NT2/D1 (cell line): ENCODE data around the gene PPM1A.

Experiments used
- DNase-seq: peaks from one replicate; pipeline ENCODE4 v3.0.0-alpha.2; 2011; ENCODE audit warnings: low read depth, low spot score
- H3K27me3 ChIP-seq: 2 replicates; pipeline ENCODE4 v1.6.0; 2011; ENCODE audit warnings: mild to moderate bottlenecking; ENCODE audit not compliant: insufficient read length, insufficient read depth
- H3K36me3 ChIP-seq: 2 replicates; pipeline ENCODE4 v1.6.1; 2011; ENCODE audit warnings: mild to moderate bottlenecking, low read length, mixed read lengths; ENCODE audit not compliant: insufficient read depth, insufficient read length
- H3K4me1 ChIP-seq: 2 replicates; pipeline ENCODE4 v1.5.1; 2011; ENCODE audit not compliant: insufficient read depth, insufficient read length
- H3K4me3 ChIP-seq: 2 replicates; pipeline ENCODE4 v1.5.1; 2011; ENCODE audit warnings: low read depth; ENCODE audit not compliant: insufficient read length
- H3K9ac ChIP-seq: 2 replicates; pipeline ENCODE4 v1.6.0; 2011; ENCODE audit warnings: low read depth; ENCODE audit not compliant: insufficient read length
- H3K9me3 ChIP-seq: 2 replicates; pipeline ENCODE4 v1.5.1; 2011; ENCODE audit warnings: mild to moderate bottlenecking, low read length; ENCODE audit not compliant: insufficient read depth
- SUZ12 ChIP-seq: IDR thresholded peaks from 2 replicates; pipeline ENCODE4 v1.6.1; 2011; ENCODE audit not compliant: insufficient read length, insufficient read depth; ENCODE audit errors: extremely low read depth
- YY1 ChIP-seq: IDR thresholded peaks from 2 replicates; pipeline ENCODE4 v1.6.1; 2011; ENCODE audit not compliant: insufficient read length, insufficient read depth
- ZNF274 ChIP-seq: IDR thresholded peaks from 2 replicates; pipeline ENCODE4 v1.6.1; 2011; ENCODE audit warnings: mild to moderate bottlenecking, low read depth, low read length

The PPM1A gene

DNA sequence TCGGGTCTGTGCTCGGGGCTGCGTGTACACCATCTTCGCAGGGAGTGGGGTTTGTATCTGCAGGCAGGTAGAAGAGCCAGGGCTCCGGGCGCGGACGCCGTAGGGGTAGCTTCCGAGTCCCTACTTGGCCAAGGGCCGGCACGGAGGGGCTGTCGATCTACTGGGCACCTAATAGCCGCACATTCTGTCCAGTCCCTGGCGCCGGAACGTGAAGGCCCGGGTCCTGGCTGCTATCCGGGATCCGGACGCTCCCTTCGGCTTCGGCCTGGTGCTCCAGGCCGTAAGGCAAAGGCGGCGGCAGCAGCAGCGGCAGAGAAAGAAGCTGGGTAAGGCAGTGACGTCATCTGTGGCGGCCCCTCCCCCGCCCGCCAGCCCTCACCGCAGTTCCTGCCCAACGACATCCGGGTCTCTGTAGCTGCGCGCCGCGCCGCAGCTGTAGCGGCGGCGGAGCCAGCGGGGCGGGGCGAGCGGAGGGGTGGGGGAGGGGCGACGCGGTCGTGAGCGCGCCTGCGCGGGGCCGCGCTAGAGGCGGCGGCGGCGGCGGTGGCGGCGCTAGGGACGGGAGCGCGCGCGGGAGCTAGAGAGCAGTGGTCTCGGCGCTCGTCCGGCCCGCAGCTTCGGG, at the start of gene PPM1A:
Gene PPM1A (plus strand): TSS at position 525 of the 622 bp plus-strand sequence. CDS start 33,483 bp downstream, outside the sequence.
- peak; percentile 77 for DNase-seq
- peak within 1 kb of the TSS; percentile 85 for H3K4me3 ChIP-seq
- H3K36me3 ChIP-seq, result no peaks in the 10 kb centered on the region
- no peaks in the 10 kb centered on the region for H3K9me3 ChIP-seq
- H3K4me1 ChIP-seq, result no peaks in the 10 kb centered on the region
- TF ChIP-seq YY1 (no peak), SUZ12 (no peak), ZNF274 (no peak)
- peak within 1 kb of the TSS; percentile 99 for H3K9ac ChIP-seq
- no peaks in the 10 kb centered on the region for H3K27me3 ChIP-seq

DNA sequence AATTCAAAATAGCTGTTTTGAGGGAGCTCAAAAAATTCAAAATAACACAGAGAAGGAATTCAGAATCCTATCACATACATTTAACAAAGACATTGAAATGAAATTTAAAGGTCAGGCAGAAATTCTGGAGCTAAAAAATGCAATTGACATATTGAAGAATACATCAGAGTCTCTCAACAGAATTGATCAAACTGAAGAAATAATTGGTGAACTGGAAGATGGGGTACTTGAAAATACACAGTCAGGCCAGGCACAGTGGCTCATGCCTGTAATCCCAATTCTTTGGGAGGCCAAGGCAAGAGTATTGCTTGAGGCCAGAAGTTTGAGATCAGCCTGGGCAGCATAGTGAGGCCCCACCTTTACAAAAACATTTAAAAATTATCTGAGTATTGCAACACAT, 49.7 kb upstream of the PPM1A start:
- TF ChIP-seq ZNF274, result no peak
- DNase-seq, result no peak

DNA sequence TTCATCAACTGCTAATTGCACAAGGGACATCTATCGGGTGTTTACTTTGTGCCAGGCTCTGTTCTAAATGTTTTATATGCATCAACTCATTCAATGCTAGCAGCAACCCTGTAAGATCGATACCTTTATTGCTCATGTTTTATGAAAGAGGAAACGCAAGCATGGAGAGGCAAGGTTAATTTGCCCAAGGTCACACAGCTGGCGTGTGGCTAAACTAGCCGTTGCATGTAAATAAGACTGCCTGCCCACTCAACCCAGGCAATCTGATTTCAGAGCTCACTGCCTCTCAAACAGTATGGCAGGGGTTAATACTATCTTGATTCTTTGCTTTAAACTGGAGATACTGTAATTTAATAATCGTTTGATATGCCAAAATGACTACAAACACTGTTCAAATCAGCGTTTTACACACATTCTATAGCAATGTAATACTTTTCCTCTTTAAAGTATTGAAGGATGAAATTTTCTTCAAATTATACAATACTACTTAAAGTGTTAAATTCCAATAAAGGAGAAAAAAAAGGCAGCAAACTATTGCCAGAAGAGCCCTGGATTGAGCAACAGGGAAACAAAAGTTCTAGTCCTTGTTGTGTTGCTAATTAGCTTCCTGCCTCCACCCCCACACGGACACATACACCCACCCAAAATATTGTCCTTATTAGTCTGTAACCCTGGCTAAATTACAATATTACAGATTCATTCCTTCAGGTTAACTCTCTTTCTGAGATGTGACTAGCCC, 44.7 kb upstream of the PPM1A start:
- no peaks in the 10 kb centered on the region for H3K4me1 ChIP-seq
- no peaks in the 10 kb centered on the region for H3K36me3 ChIP-seq
- TF ChIP-seq SUZ12 (no peak), ZNF274 (no peak), YY1 (no peak)
- H3K9me3 ChIP-seq, result no peaks in the 10 kb centered on the region
- no peak overlapping the region for H3K9ac ChIP-seq
- DNase-seq, result no peak
- no peak overlapping the region for H3K4me3 ChIP-seq
- H3K27me3 ChIP-seq, result no peaks in the 10 kb centered on the region

More for the DNA sequence above, 49.7 kb upstream of the PPM1A start:
- Histone ChIP-seq H3K36me3 (no peaks in the 10 kb centered on the region), H3K9me3 (no peaks in the 10 kb centered on the region), H3K4me1 (no peaks in the 10 kb centered on the region), H3K9ac (no peak overlapping the region), H3K27me3 (no peaks in the 10 kb centered on the region), H3K4me3 (no peak overlapping the region)

DNA sequence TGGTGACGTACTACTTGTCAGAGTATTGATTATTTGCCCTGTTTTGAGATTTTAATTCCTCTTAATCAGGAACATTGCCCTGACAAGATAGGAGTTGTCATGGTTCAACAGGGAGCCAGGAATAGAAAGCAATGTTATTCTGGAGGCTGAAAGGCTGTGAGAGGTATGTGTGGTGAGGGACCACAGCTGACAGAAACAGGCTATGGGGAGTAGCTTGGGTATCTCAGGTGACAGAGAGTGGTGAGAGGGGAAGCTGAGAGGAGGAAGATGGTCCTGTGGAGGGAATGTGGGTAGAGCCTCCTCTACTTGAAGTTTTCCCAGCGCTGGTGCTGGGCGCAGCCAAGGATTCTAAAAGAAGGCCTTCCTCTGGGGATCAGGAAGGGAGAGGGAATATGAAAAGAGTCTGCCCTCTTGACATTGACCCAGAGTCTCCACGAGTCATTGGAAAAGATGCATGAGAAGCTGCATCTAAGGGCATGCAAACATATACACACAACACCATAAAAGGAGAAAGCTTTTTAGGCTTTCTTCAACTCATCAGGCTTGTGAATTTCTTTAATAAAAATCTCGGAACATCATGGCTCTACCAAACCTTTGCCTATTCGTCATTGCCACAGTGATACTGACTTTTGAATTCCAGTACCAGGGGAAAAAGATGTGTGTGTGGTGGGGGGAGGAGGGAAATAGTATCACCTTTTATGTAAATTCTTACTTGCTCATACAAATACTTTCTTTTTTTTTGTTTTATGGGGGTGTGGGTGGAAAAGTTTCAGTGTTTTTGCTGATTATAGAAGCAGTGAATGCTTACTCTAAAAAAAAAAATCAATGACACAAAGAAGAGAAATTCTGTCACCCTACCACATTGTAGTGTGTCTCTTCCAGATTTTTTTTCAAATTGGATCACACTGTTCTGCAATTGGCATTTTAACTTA, 43.9 kb upstream of the PPM1A start:
- DNase-seq, result no peak
- Histone ChIP-seq H3K9me3 (no peaks in the 10 kb centered on the region), H3K4me3 (no peak overlapping the region), H3K9ac (no peak overlapping the region), H3K36me3 (no peaks in the 10 kb centered on the region), H3K4me1 (no peaks in the 10 kb centered on the region), H3K27me3 (no peaks in the 10 kb centered on the region)
- TF ChIP-seq YY1 (no peak), ZNF274 (no peak), SUZ12 (no peak)

DNA sequence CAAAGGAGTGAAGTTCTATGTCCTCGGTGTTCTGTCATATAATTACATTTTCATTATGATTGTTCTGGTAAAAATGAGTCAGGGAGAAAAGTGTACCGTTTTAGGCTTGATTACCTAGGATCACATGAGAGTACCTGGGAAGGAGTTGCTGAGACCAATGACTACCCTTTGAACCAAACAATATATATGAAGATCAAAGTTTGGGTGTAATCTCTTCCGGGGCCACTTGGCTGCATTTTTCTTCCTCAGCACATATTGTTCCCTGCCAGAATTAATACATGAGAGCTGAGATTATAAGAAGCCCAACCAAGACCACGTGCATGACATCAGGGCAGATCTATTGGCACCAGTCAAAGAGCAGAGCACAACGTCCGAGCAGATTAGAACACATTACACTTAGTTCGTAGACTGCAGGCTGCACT, 42.8 kb upstream of the PPM1A start:
- H3K4me3 ChIP-seq, result no peak overlapping the region
- H3K4me1 ChIP-seq, result no peaks in the 10 kb centered on the region
- H3K9ac ChIP-seq, result no peak overlapping the region
- DNase-seq, result no peak
- H3K27me3 ChIP-seq, result no peaks in the 10 kb centered on the region
- TF ChIP-seq YY1, result no peak
- TF ChIP-seq ZNF274, result no peak
- no peak for TF ChIP-seq SUZ12
- no peaks in the 10 kb centered on the region for H3K36me3 ChIP-seq
- H3K9me3 ChIP-seq, result no peaks in the 10 kb centered on the region

DNA sequence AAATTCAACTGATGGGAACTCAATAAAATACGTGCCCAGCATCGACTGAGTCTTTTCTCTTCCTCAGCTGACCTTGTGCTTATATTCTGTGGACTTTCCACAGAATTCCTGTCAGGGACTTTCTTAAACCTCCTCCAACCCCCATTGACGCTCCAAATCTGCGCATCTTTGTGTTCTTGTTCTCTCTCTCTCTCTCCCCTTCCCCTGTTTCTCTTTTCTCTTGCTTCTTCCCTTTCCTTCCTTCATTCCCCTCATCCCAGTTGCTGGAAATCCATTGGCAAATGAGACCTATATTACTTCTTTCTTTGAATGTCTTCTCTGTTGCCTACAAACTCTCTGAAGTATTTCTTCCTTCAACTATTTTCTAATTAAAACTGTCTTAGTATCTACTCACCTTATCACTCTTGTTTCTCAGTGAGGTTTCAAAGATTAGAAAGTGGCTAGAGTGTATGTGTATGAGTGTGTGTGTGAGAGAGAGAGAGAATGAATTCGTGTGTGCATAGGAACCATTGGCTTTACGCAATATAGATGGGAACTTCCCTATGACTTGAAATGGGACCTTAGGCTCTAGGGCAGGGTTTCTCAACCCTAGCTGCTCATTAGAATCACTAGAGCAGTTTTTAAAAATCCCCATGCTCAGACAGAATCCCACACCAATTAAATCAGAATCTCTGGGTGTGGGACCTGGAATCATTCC, 42.0 kb upstream of the PPM1A start:
- DNase-seq, result no peak
- no peaks in the 10 kb centered on the region for H3K9me3 ChIP-seq
- no peaks in the 10 kb centered on the region for H3K36me3 ChIP-seq
- no peaks in the 10 kb centered on the region for H3K4me1 ChIP-seq
- TF ChIP-seq ZNF274 (no peak), YY1 (no peak), SUZ12 (no peak)
- no peak overlapping the region for H3K9ac ChIP-seq
- H3K27me3 ChIP-seq, result no peaks in the 10 kb centered on the region
- H3K4me3 ChIP-seq, result no peak overlapping the region

DNA sequence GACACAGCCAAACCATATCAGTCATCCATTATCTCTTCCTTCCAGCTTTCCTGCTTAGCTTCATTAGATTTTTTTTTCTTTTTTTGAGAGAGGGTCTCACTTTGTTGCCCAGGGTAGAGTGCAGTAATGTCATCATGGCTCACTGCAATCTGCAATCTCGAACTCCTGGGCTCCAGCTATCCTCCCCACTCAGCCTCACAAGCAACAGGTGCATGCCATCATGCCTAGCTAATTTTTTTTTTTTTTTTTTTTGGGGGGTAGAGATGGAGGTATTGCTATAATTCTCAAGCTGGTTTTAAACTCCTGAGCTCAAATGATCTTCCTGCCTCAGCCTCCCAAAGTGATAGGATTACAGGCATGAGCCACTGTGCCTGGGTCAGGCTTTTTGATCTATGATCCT, 38.3 kb upstream of the PPM1A start:
- TF ChIP-seq ZNF274 (no peak), YY1 (no peak), SUZ12 (no peak)
- Histone ChIP-seq H3K27me3 (no peaks in the 10 kb centered on the region), H3K36me3 (no peaks in the 10 kb centered on the region), H3K9me3 (no peaks in the 10 kb centered on the region), H3K4me3 (no peak overlapping the region), H3K9ac (no peak overlapping the region), H3K4me1 (no peaks in the 10 kb centered on the region)
- DNase-seq, result no peak
